ENCODE data around the gene SLC12A9.

SLC12A9 gene

DNA sequence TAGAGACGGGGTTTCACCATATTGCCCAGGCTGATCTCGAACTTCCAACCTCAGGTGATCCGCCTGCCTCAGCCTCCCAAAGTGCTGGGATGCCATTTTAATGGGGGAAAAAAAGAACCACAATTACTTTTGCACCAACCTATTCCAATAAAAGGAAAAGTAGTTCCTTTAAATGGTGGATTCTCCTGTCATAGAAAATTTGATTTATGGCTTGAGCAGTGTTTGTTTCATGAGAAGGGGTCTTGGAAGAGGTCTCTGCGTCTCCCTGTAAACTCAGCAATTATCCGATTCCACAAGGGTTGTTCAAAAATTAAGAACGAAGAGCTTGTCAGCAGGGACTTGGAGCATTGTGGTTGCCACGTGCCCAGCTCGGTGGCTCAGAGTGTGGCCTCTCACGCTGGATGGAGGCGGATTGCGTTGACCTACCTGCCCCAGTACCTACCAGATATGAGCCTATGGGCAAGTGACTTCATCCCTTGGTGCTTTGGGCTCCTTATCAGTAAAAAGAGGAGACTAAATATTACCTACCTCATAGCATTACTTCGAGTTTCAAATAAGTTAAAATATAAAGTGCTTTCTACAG is 11.8 kb downstream of the SLC12A9 start:
- no peak for DNase-seq (ENCODE audit: low read depth)

- no peak for DNase-seq (ENCODE audit: low read depth)
Measured at GRCh38 chr7:100865372-100865911, 12.9 kb downstream of the SLC12A9 start.

- no peak for DNase-seq (ENCODE audit: low read depth)
Measured at GRCh38 chr7:100865938-100866728, 13.6 kb downstream of the SLC12A9 start.

GRCh38 chr7:100866729-100867039 is 14.2 kb downstream of the SLC12A9 start:
- DNase-seq (ENCODE audit: low read depth): no peak

- DNase-seq (ENCODE audit: low read depth): peak; percentile 70
Measured at GRCh38 chr7:100867040-100867775, 14.7 kb downstream of the SLC12A9 start, which contains the start of gene TRIP6. TSS of gene TRIP6 (plus strand) at chr7:100867387. CDS start at chr7:100867498, 111 bp downstream.

DNA sequence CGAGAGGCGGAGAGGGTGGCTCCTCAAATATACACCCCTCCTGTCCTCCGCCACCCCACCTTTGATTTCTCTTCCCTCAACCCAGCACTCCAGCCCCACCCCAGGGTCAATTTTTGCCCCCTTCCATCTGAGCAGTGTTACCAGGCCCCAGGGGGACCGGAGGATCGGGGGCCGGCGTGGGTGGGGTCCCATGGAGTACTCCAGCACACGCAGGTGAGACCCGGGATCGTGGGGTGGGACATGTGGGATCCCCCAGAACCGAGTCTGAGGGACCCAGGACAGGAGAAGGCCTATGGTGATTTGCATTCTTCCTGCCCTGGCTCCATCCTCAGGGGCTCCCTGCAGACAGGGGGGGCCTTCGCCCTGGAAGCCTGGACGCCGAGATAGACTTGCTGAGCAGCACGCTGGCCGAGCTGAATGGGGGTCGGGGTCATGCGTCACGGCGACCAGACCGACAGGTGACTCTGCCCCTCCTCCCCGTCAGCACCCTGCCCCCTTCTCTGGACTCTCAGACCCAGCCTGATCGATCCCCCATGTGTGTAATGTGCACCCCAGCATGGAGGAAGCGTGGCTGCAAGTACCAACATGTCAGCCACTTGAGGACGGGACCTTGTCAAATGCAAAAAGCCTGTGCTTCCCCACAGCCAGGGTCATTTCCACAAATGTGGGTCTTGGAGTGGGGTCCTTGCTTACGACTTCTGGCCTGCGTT is 15.4 kb downstream of the SLC12A9 start:
- DNase-seq (ENCODE audit: low read depth): no peak

GRCh38 chr7:100873599-100874299 is 21.2 kb downstream of the SLC12A9 start:
- DNase-seq (ENCODE audit: low read depth): no peak

DNA sequence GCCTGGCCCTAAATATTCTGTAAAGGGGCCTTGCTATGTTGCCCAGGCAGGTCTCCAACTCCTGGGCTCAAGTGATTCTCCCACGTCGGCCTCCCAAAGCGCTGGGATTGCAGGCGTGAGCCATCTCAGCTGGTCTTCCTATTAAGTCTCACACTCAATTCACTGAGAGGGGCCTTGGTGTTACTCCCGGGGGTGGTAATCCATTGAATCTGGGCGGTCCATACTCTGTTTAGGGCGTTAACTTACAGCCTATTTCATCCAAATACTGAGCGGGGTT is 21.7 kb downstream of the SLC12A9 start:
- DNase-seq (ENCODE audit: low read depth): no peak

- peak; percentile 74 for DNase-seq (ENCODE audit: low read depth)
Measured at GRCh38 chr7:100874577-100875355, 22.3 kb downstream of the SLC12A9 start, which contains the start of gene SRRT. TSS of gene SRRT (plus strand) at chr7:100875103. CDS start at chr7:100875591, 488 bp downstream.

DNA sequence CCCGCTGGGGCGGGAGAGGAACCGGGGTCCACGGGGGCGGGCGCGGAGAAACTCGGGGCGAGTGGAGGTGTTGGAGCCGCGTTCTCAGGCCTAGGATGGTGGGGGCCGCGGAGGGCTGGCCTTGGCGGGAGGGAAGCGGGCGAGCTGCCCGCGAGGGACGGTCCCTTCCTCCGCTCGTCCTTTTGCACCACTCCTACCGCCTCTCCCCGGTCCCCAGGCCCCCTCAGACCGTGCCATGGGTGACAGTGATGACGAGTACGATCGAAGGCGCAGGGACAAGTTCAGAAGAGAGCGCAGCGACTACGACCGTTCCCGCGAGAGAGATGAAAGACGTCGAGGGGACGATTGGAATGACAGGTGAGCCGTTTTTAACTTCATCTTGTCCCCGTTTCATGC is 22.8 kb downstream of the SLC12A9 start:
- DNase-seq (ENCODE audit: low read depth): no peak

DNA sequence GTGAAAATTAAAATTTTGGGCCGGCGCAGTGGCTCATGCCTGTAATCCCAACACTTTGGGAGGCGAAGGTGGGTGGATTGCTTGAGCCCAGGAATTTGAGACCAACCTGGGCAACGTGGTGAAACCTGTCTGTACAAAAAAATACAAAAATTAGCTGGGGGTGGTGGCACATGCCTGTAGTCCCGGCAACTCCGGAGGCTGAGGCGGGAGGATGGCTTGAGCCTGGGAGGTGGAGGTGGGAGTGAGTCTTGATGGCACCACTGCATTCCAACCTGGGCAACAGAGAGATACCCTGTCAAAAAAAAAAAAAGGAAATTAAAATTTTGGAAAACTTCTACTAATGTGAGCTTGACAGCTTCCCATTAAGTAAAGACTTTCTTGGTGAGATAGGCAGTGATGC is 25.5 kb downstream of the SLC12A9 start:
- no peak for DNase-seq (ENCODE audit: low read depth)

DNA sequence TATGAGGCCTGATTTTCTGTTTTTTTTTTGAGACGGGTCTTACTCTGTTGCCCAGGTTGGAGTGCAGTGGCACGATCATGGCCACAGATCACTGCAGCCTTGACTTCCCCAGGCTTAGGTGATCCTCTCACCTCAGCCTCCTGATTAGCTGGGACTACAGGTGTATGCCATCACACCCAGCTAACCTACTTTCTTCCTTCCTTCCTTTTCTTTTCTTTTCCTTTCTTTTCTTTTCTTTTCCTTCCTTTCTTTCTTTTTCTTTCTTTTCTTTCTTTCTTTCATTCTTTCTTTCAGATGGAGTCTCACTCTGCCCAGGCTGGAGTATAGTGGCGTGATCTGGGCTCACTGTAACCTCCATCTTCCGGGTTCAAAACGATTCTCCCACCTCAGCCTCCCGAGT is 26.2 kb downstream of the SLC12A9 start:
- DNase-seq (ENCODE audit: low read depth): no peak

DNA sequence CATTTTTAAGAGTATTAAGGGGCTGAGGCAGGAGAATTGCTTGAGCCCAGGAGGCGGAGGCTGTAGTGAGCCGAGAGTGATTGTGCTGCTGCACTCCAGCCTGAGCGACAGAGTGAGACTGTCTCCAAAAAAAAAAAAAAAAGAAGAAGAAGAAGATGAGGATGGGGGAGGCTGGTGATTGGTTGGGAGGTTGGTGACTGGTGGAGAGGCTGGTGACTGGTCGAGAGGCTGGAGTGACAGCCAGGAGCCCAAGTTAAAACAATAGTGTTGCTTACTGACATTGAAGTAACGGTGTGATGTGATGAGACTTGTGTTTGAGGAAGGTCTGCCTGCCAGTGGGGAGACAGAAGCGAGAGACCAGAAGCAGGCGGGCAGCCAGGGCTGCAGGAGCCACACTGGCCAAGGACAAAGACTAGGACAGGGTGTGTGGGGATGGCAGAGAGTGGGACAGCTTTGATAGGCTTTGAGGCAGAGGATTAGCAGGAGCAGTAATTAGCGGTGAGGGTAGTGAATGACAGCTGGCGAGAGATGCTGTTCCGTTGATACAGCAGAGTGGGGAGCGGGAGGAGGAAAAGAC is 27.3 kb downstream of the SLC12A9 start:
- DNase-seq (ENCODE audit: low read depth): no peak

GRCh38 chr7:100880645-100881044 is 28.1 kb downstream of the SLC12A9 start:
- no peak for DNase-seq (ENCODE audit: low read depth)

GRCh38 chr7:100881136-100881535 is 28.6 kb downstream of the SLC12A9 start:
- no peak for DNase-seq (ENCODE audit: low read depth)

- DNase-seq (ENCODE audit: low read depth): no peak
Measured at GRCh38 chr7:100882201-100882600, 29.7 kb downstream of the SLC12A9 start.

DNA sequence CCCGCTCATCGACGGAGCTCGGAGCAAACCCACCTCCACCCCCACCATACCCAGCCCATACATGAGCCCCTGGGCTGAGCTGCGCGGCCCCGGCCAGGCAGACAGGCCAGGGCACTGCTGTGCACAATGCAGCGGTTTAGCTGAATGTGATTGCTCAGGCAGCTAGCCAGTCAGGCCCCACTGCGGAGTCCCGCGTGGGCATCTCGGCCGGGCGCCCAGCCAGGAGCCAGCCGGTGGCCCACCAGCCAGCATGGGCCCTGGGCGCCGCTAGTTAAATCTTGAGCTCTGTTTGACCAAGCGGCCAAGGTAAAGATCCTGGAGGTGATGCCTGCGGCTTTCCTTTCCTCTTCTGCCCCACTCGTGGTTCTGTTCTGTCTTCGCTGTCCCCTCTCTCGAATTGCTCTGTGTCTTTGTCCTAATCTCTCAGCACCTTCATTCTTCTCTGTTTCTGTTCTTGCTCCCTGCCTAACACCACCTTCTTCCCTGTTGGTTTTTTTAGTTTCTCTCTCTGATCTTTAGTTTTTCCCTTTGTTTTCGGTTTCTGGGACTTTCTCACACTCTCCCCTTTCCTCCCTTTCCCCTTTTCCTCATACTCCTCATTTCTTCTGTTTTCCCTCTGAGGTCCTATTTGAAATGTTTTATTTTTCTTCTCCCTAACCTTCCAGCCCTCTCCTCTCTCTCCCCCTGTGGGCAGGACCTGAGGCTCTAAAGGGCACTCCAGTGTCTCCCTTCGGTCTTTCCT is 30.4 kb downstream of the SLC12A9 start:
- DNase-seq (ENCODE audit: low read depth): no peak

DNA sequence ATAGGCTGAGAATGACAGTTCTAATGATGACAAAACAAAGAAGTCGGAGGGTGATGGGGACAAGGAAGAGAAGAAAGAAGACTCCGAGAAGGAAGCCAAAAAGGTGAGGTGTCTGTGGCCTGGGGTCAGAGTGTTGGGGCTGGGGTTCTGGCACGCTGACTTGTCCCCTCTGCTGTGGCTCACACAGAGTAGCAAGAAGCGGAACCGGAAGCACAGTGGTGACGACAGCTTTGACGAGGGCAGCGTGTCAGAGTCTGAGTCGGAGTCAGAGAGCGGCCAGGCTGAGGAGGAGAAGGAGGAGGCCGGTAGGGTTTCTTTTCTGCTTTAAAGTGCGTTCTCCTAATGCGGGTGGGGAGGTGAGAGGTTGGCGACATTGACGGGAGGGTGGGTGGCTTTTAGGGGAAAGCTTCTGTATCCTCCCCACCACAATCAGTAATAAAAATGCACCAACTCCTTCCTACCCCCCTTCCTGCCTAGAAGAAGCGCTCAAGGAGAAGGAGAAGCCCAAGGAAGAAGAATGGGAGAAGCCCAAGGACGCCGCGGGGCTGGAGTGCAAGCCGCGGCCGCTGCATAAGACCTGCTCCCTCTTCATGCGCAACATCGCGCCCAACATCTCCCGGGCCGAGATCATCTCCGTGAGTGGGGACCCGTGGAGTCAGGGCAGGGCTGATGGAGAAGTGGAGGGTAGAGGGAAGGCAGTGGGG is 32.4 kb downstream of the SLC12A9 start:
- no peak for DNase-seq (ENCODE audit: low read depth)

- DNase-seq (ENCODE audit: low read depth): no peak
Measured at GRCh38 chr7:100885440-100886141, 33.1 kb downstream of the SLC12A9 start.

Data from HS-5 (cell line).